Measurements from ENCODE around the gene TAF9B.

- TF ChIP-seq USF1 (IDR thresholded peaks at IDR 0.05; ENCODE audit: borderline replicate concordance, low read depth) (no peak), POLR2AphosphoS5 (IDR thresholded peaks at IDR 0.05; ENCODE audit: low read depth, low read length) (no peak), SMC3 (IDR thresholded peaks at IDR 0.05; ENCODE audit: low read depth, low read length) (no peak), CTCF (IDR thresholded peaks at IDR 0.05) (no peak), EZH2phosphoT487 (IDR thresholded peaks at IDR 0.05; ENCODE audit: borderline replicate concordance, low read depth) (no peak), JUND (IDR thresholded peaks at IDR 0.05) (no peak), RAD21 (IDR thresholded peaks at IDR 0.05; ENCODE audit: low read length) (no peak), GABPA (IDR thresholded peaks at IDR 0.05; ENCODE audit: low read depth) (no peak), EP300 (IDR thresholded peaks at IDR 0.05; ENCODE audit: borderline replicate concordance in 1 of 2, low read depth in 1 of 2, low read length in 1 of 2) (no peak), MAX (IDR thresholded peaks at IDR 0.05; ENCODE audit: low read depth) (no peak), PBX3 (IDR thresholded peaks at IDR 0.05) (no peak), USF2 (IDR thresholded peaks at IDR 0.05; ENCODE audit: borderline replicate concordance, low read depth, low read length) (no peak)
- TF ChIP-seq, protein P1, sequence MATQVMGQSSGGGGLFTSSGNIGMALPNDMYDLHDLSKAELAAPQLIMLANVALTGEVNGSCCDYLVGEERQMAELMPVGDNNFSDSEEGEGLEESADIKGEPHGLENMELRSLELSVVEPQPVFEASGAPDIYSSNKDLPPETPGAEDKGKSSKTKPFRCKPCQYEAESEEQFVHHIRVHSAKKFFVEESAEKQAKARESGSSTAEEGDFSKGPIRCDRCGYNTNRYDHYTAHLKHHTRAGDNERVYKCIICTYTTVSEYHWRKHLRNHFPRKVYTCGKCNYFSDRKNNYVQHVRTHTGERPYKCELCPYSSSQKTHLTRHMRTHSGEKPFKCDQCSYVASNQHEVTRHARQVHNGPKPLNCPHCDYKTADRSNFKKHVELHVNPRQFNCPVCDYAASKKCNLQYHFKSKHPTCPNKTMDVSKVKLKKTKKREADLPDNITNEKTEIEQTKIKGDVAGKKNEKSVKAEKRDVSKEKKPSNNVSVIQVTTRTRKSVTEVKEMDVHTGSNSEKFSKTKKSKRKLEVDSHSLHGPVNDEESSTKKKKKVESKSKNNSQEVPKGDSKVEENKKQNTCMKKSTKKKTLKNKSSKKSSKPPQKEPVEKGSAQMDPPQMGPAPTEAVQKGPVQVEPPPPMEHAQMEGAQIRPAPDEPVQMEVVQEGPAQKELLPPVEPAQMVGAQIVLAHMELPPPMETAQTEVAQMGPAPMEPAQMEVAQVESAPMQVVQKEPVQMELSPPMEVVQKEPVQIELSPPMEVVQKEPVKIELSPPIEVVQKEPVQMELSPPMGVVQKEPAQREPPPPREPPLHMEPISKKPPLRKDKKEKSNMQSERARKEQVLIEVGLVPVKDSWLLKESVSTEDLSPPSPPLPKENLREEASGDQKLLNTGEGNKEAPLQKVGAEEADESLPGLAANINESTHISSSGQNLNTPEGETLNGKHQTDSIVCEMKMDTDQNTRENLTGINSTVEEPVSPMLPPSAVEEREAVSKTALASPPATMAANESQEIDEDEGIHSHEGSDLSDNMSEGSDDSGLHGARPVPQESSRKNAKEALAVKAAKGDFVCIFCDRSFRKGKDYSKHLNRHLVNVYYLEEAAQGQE (IDR thresholded peaks at IDR 0.05; ENCODE audit: low read depth, low read length) = no peak
Measured at GRCh38 chrX:78129714-78130113, 9.7 kb downstream of the TAF9B start.

Data from SK-N-SH (cell line).